Hepatocyte (in vitro differentiated cells): ENCODE results near the gene PPM1H. TPM values are rescaled to one million over a fixed set of nuclear protein-coding genes. Genes with fewer than 3 reads are reported as not detected.
A peak's percentile ranks its signal among the peaks of the same experiment; 100 is the strongest.

ENCODE experiments used
- DNase-seq: peaks from one replicate; pipeline ENCODE4 v3.0.0-alpha.2; 2016; ENCODE audit warnings: low spot score
- H2AFZ ChIP-seq: fragments of 200-600 bp; sonication (generic); 2 replicates; pipeline ENCODE4 v1.6.0; 2016; ENCODE audit warnings: antibody characterized with exemption, mild to moderate bottlenecking
- H3K27ac ChIP-seq: fragments of 200-600 bp; sonication (generic); 2 replicates; pipeline ENCODE4 v1.5.1; 2016; ENCODE audit warnings: mild to moderate bottlenecking
- H3K27me3 ChIP-seq: fragments of 200-600 bp; sonication (generic); 2 replicates; pipeline ENCODE4 v1.6.1; 2016
- H3K36me3 ChIP-seq: fragments of 200-600 bp; sonication (generic); replicated peaks from 2 replicates; pipeline ENCODE4 v1.5.1; 2016; ENCODE audit warnings: low read depth; ENCODE audit not compliant: insufficient read depth
- H3K4me1 ChIP-seq: fragments of 200-600 bp; sonication (generic); 2 replicates; pipeline ENCODE4 v1.5.1; 2016; ENCODE audit warnings: mild to moderate bottlenecking, moderate library complexity; ENCODE audit not compliant: insufficient read depth
- H3K4me2 ChIP-seq: fragments of 200-600 bp; sonication (generic); 2 replicates; pipeline ENCODE4 v1.6.0; 2016
- H3K4me3 ChIP-seq: fragments of 200-600 bp; sonication (generic); 2 replicates; pipeline ENCODE4 v1.5.1; 2016; ENCODE audit warnings: mild to moderate bottlenecking
- H3K79me2 ChIP-seq: fragments of 200-600 bp; sonication (generic); 2 replicates; pipeline ENCODE4 v1.6.0; 2017; ENCODE audit warnings: mild to moderate bottlenecking
- H3K9me2 ChIP-seq: fragments of 200-600 bp; sonication (generic); replicated peaks from 2 replicates; pipeline ENCODE4 v1.6.0; 2017; ENCODE audit warnings: mild to moderate bottlenecking; ENCODE audit not compliant: insufficient read depth
- H3K9me3 ChIP-seq: fragments of 200-600 bp; sonication (generic); 2 replicates; pipeline ENCODE4 v1.5.1; 2016; ENCODE audit warnings: low read depth, mild to moderate bottlenecking
- H4K20me1 ChIP-seq: fragments of 200-600 bp; sonication (generic); 2 replicates; pipeline ENCODE4 v1.6.0; 2016; ENCODE audit warnings: mild to moderate bottlenecking; ENCODE audit not compliant: insufficient read depth, poor library complexity, severe bottlenecking
- CTCF ChIP-seq: fragments of 200-600 bp; sonication (generic); IDR thresholded peaks from 2 replicates; pipeline ENCODE4 v1.5.1; 2016; ENCODE audit warnings: antibody characterized with exemption, mild to moderate bottlenecking; ENCODE audit not compliant: poor library complexity
- EZH2 ChIP-seq: fragments of 200-600 bp; sonication (generic); IDR thresholded peaks from 2 replicates; pipeline ENCODE4 v1.6.1; 2016; ENCODE audit warnings: antibody characterized with exemption, mild to moderate bottlenecking, borderline replicate concordance
- EZH2phosphoT487 ChIP-seq: fragments of 200-600 bp; sonication (generic); IDR thresholded peaks from one replicate; pipeline ENCODE4 v1.6.1; 2018; ENCODE audit warnings: antibody characterized with exemption, mild to moderate bottlenecking, low read depth, moderate library complexity; ENCODE audit not compliant: unreplicated experiment, severe bottlenecking
- WGBS: methylation state at CpG from one replicate; pipeline ENCODE4 v1.1.6; 2016; ENCODE audit warnings: low lambda C conversion rate; ENCODE audit errors: missing lambda C conversion rate; 5-methylcytosine and 5-hydroxymethylcytosine counted together
- microRNA counts: library from miRNA; unstranded; fragments of <30 nt; microRNA quantifications from one replicate; lab custom pipeline; 2017
- microRNA-seq: library from miRNA; unstranded; fragments of <30 nt; microRNA quantifications from one replicate; pipeline ENCODE4, GENCODE V29; 2017
- polyA plus RNA-seq: library from polyadenylated mRNA; unstranded; fragments of >200 nt; fragmentation: Nextera tagmentation; extraction: Ambion mirVana; gene quantifications from 2 replicates; pipeline ENCODE4 v1.2.1, GENCODE V29; 2016
- small RNA-seq: library from RNA; depleted of rRNA; stranded (forward); fragments of <200 nt; gene quantifications from one replicate; pipeline ENCODE3, GENCODE V24; 2014
- total RNA-seq: library from RNA; depleted of rRNA; stranded (reverse); fragments of >200 nt; gene quantifications from 2 replicates; pipeline ENCODE4 v1.2.3, GENCODE V29; 2014

Gene PPM1H
- total and polyA plus RNA-seq, 2 experiments from 2014 or later, result 9.2 to 21.8 TPM

- Histone ChIP-seq H3K79me2 (no peaks in the 10 kb centered on the region), H3K27me3 (no peaks in the 10 kb centered on the region), H3K9me2 (no peaks in the 10 kb centered on the region), H3K9me3 (no peaks in the 10 kb centered on the region), H4K20me1 (no peaks in the 10 kb centered on the region), H3K4me2 (no peak overlapping the region), H3K4me3 (no peak overlapping the region), H3K36me3 (no peaks in the 10 kb centered on the region), H2AFZ (no peak overlapping the region), H3K27ac (no peak overlapping the region), H3K4me1 (peaks cover 7% of the 10 kb centered on the region)
- TF ChIP-seq EZH2 (no peak), EZH2phosphoT487 (no peak), CTCF (no peak)
- no peak for DNase-seq
- 100% methylated on average over 3 of the region's 3 CpGs for WGBS
Measured at GRCh38 chr12:62597253-62597652, 337.7 kb downstream of the PPM1H start.

MicroRNAs within 50 kb of the gene (microRNA counts, 767-probe panel; counts per million panel counts)
- 9,042 counts per million, percentile 68 among the panel's probes with 10 or more counts for microRNA hsa-let-7i-5p (lab: Ali Mortazavi, UCI)

Small RNAs within 50 kb of the gene (microRNA-seq; reads per million reads assigned to microRNA genes)
- 24,918 reads per million, percentile 97 among the genes with 10 or more reads in this experiment for gene MIRLET7I

Small RNAs within 50 kb of the gene (small RNA-seq; reads per million reads assigned to genes)
- 661 reads per million, percentile 99 among the genes with 10 or more reads in this experiment for gene MIRLET7I
- not detected for gene RF00019
- gene RNU1-83P, result not detected

Other genes starting within 250 kb of the PPM1H start
- gene AVPR1A, start 216.1 kb upstream of the PPM1H start, total RNA-seq, result 0.76 and 2.4 TPM in 2 replicates
- 0.58 and 1.1 TPM in 2 replicates for gene AVPR1A, start 216.1 kb upstream of the PPM1H start, polyA plus RNA-seq